ENCODE data around the gene TRIM63. TPM values are rescaled to one million over a fixed set of nuclear protein-coding genes. Genes with fewer than 3 reads are reported as not detected.
"Not testable (repeated sequence)": the region's sequence is repeated elsewhere in the genome, so short reads cannot be mapped to it uniquely, and the experiment has no call there.

The TRIM63 gene
- total RNA-seq, 1 experiment from 2014 or later = not detected

- TF ChIP-seq, protein P1, sequence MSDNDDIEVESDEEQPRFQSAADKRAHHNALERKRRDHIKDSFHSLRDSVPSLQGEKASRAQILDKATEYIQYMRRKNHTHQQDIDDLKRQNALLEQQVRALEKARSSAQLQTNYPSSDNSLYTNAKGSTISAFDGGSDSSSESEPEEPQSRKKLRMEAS (CRISPR knock-in tag; IDR thresholded peaks at IDR 0.05) = no peak
- no peak for TF ChIP-seq SMAD3 (CRISPR knock-in tag; IDR thresholded peaks at IDR 0.05; ENCODE audit: borderline replicate concordance)
- no peak for TF ChIP-seq TEAD4 (CRISPR knock-in tag; IDR thresholded peaks at IDR 0.05)
- peak; percentile 85 for TF ChIP-seq ETV6 (CRISPR knock-in tag; IDR thresholded peaks at IDR 0.05)
- TF ChIP-seq RORB (CRISPR knock-in tag; IDR thresholded peaks at IDR 0.05) = no peak
- TF ChIP-seq ESRRA (CRISPR knock-in tag; IDR thresholded peaks at IDR 0.05; ENCODE audit: borderline replicate concordance) = no peak
- TF ChIP-seq TP53 (CRISPR knock-in tag; IDR thresholded peaks at IDR 0.05) = no peak
- TF ChIP-seq, protein P2, sequence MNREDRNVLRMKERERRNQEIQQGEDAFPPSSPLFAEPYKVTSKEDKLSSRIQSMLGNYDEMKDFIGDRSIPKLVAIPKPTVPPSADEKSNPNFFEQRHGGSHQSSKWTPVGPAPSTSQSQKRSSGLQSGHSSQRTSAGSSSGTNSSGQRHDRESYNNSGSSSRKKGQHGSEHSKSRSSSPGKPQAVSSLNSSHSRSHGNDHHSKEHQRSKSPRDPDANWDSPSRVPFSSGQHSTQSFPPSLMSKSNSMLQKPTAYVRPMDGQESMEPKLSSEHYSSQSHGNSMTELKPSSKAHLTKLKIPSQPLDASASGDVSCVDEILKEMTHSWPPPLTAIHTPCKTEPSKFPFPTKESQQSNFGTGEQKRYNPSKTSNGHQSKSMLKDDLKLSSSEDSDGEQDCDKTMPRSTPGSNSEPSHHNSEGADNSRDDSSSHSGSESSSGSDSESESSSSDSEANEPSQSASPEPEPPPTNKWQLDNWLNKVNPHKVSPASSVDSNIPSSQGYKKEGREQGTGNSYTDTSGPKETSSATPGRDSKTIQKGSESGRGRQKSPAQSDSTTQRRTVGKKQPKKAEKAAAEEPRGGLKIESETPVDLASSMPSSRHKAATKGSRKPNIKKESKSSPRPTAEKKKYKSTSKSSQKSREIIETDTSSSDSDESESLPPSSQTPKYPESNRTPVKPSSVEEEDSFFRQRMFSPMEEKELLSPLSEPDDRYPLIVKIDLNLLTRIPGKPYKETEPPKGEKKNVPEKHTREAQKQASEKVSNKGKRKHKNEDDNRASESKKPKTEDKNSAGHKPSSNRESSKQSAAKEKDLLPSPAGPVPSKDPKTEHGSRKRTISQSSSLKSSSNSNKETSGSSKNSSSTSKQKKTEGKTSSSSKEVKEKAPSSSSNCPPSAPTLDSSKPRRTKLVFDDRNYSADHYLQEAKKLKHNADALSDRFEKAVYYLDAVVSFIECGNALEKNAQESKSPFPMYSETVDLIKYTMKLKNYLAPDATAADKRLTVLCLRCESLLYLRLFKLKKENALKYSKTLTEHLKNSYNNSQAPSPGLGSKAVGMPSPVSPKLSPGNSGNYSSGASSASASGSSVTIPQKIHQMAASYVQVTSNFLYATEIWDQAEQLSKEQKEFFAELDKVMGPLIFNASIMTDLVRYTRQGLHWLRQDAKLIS (CRISPR knock-in tag; IDR thresholded peaks at IDR 0.05; ENCODE audit: borderline replicate concordance) = no peak
- TF ChIP-seq OVOL2 (CRISPR knock-in tag; IDR thresholded peaks at IDR 0.05; ENCODE audit: borderline replicate concordance) = no peak
Measured at GRCh38 chr1:26110731-26111529, 43.5 kb upstream of the TRIM63 start (continued).

GRCh38 chr1:26109229-26110164, 42.1 kb upstream of the TRIM63 start:
- H3K27me3 Mint-ChIP-seq (ENCODE audit: low read depth) = peaks cover 17% of the 10 kb centered on the region
- 0 out of 2 replicates have a peak, but pooled peaks cover under 1% of the 10 kb centered on the region for H3K36me3 Mint-ChIP-seq
- ChIA-PET POLR2A (no interaction called here), CTCF (interaction anchor here (0.7 to 5.1 kb wide), 2 partner anchors 36 to 55 kb away, joined by 3 to 41 read pairs; no protein-coding TSS in a partner anchor)
- peak overlapping the region; percentile 92 for H3K4me3 Mint-ChIP-seq
- no peak for DNase-seq (ENCODE audit: low spot score)
- no peak for ATAC-seq
- TF ChIP-seq FOXP4 (CRISPR knock-in tag; IDR thresholded peaks at IDR 0.05) (no peak), RORB (CRISPR knock-in tag; IDR thresholded peaks at IDR 0.05) (no peak), CTCF (IDR thresholded peaks at IDR 0.05) (no peak), IRF2 (CRISPR knock-in tag; IDR thresholded peaks at IDR 0.05; ENCODE audit: borderline replicate concordance, low read depth) (no peak)
- H3K9me3 Mint-ChIP-seq = no peaks in the 10 kb centered on the region
- peaks cover 28% of the 10 kb centered on the region for H3K4me1 Mint-ChIP-seq
- H3K27ac Mint-ChIP-seq = no peak overlapping the region

DNA sequence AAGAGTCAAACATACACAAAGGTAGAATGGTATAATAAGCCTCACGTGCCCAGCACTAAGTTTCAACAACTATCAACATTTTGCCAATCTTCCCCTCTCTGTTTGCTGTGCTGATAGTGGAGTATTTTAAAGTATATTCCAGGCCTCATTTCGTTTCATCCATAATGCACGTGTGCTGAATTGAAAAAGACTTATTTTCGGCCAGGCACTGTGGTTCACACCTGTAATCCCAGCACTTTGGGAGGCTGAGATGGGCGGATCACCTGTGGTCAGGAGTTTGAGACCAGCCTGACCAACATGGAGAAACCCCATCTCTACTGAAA, 37.8 kb upstream of the TRIM63 start:
- POLR2A ChIA-PET = interaction anchor here (1.0 kb wide), 1 partner anchor 40 kb away, joined by 3 read pairs; no protein-coding TSS in a partner anchor
- not testable (repeated sequence) for H3K27ac Mint-ChIP-seq; H3K36me3 Mint-ChIP-seq; H3K4me3 Mint-ChIP-seq; H3K9me3 Mint-ChIP-seq; DNase-seq (ENCODE audit: low spot score); ATAC-seq
- CTCF ChIA-PET = interaction anchor here (0.6 to 4.3 kb wide), 24 partner anchors 10 to 305 kb away, joined by 3 to 35 read pairs (median 4); partner anchors contain the start of genes CATSPER4, CEP85 and CNKSR1
- Mint-ChIP-seq H3K4me1 (peaks cover 11% of the 10 kb centered on the region), H3K27me3 (ENCODE audit: low read depth) (peaks cover 19% of the 10 kb centered on the region)
